D721Med (cell line): Measurements from ENCODE around the gene CCL24.
"Not testable (repeated sequence)": the region's sequence is repeated elsewhere in the genome, so short reads cannot be mapped to it uniquely, and the experiment has no call there.

Experiments used
- DNase-seq: peaks from one replicate; pipeline ENCODE4 v3.0.0; 2011; ENCODE audit warnings: low spot score; ENCODE audit not compliant: insufficient read length
- FAIRE-seq: peaks from 2 replicates; lab custom pipeline; 2011; peaks lifted over from hg19 to GRCh38; lab: Jason Lieb, UNC
- CTCF ChIP-seq: IDR thresholded peaks from 2 replicates; pipeline ENCODE4 v1.5.1; 2012; ENCODE audit warnings: mild to moderate bottlenecking, control low read depth; ENCODE audit not compliant: insufficient read depth; ENCODE audit errors: missing control alignments

CCL24 gene

GRCh38 chr7:75849573-75849972 is 36.0 kb upstream of the CCL24 start:
- TF ChIP-seq CTCF, result no peak
- FAIRE-seq (no peak), DNase-seq (no peak)

GRCh38 chr7:75847707-75848106 is 34.1 kb upstream of the CCL24 start:
- DNase-seq, result no peak
- TF ChIP-seq CTCF, result no peak
- FAIRE-seq, result no peak

GRCh38 chr7:75845132-75845531 is 31.5 kb upstream of the CCL24 start:
- not testable (repeated sequence) for FAIRE-seq, DNase-seq

- no peak for FAIRE-seq
- TF ChIP-seq CTCF, result no peak
- no peak for DNase-seq
Observed at GRCh38 chr7:75844158-75844557, 30.6 kb upstream of the CCL24 start.

GRCh38 chr7:75843613-75844116 is 30.1 kb upstream of the CCL24 start:
- no peak for DNase-seq
- no peak for FAIRE-seq
- no peak for TF ChIP-seq CTCF

- FAIRE-seq (no peak), DNase-seq (no peak)
- TF ChIP-seq CTCF, result no peak
Observed at GRCh38 chr7:75842836-75843446, 29.3 kb upstream of the CCL24 start.

GRCh38 chr7:75840029-75840428 is 26.4 kb upstream of the CCL24 start:
- TF ChIP-seq CTCF, result no peak
- FAIRE-seq, result no peak
- no peak for DNase-seq

GRCh38 chr7:75838281-75838930 is 24.8 kb upstream of the CCL24 start:
- FAIRE-seq, DNase-seq: not testable (repeated sequence)
